Measurements from ENCODE around the gene MGAT4A. TPM values are rescaled to one million over a fixed set of nuclear protein-coding genes. Genes with fewer than 3 reads are reported as not detected.

The MGAT4A gene
- total RNA-seq, 1 donor from 2014 or later = 33.5 TPM

GRCh38 chr2:98764499-98764898 lies 33.6 kb upstream of the MGAT4A start:
- Mint-ChIP-seq H3K9me3 (ENCODE audit: low read depth) (no peaks in the 10 kb centered on the region), H3K27me3 (peaks cover 3% of the 10 kb centered on the region), H3K27ac (no peak overlapping the region), H3K4me3 (ENCODE audit: low read depth) (no peak overlapping the region), H3K36me3 (ENCODE audit: insufficient read depth) (no peaks in the 10 kb centered on the region), H3K4me1 (ENCODE audit: low read depth) (peaks cover 1% of the 10 kb centered on the region)
- no peak for DNase-seq (ENCODE audit: low spot score, unreplicated experiment)
- TF ChIP-seq, protein P1, sequence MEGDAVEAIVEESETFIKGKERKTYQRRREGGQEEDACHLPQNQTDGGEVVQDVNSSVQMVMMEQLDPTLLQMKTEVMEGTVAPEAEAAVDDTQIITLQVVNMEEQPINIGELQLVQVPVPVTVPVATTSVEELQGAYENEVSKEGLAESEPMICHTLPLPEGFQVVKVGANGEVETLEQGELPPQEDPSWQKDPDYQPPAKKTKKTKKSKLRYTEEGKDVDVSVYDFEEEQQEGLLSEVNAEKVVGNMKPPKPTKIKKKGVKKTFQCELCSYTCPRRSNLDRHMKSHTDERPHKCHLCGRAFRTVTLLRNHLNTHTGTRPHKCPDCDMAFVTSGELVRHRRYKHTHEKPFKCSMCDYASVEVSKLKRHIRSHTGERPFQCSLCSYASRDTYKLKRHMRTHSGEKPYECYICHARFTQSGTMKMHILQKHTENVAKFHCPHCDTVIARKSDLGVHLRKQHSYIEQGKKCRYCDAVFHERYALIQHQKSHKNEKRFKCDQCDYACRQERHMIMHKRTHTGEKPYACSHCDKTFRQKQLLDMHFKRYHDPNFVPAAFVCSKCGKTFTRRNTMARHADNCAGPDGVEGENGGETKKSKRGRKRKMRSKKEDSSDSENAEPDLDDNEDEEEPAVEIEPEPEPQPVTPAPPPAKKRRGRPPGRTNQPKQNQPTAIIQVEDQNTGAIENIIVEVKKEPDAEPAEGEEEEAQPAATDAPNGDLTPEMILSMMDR (IDR thresholded peaks at IDR 0.05; ENCODE audit: unreplicated experiment) = no peak

GRCh38 chr2:98763209-98763951 lies 32.4 kb upstream of the MGAT4A start:
- H3K36me3 Mint-ChIP-seq (ENCODE audit: insufficient read depth) = no peaks in the 10 kb centered on the region
- no peaks in the 10 kb centered on the region for H3K4me1 Mint-ChIP-seq (ENCODE audit: low read depth)
- DNase-seq (ENCODE audit: low spot score, unreplicated experiment) = no peak
- no peaks in the 10 kb centered on the region for H3K9me3 Mint-ChIP-seq (ENCODE audit: low read depth)
- no peak overlapping the region for H3K27ac Mint-ChIP-seq
- no peak overlapping the region for H3K4me3 Mint-ChIP-seq (ENCODE audit: low read depth)
- peaks cover 3% of the 10 kb centered on the region for H3K27me3 Mint-ChIP-seq
- TF ChIP-seq, protein P1 (IDR thresholded peaks at IDR 0.05; ENCODE audit: unreplicated experiment) = no peak

- no peak overlapping the region for H3K27ac Mint-ChIP-seq
- no peaks in the 10 kb centered on the region for H3K9me3 Mint-ChIP-seq (ENCODE audit: low read depth)
- H3K4me3 Mint-ChIP-seq (ENCODE audit: low read depth) = no peak overlapping the region
- H3K27me3 Mint-ChIP-seq = peaks cover 3% of the 10 kb centered on the region
- no peak for DNase-seq (ENCODE audit: low spot score, unreplicated experiment)
- H3K36me3 Mint-ChIP-seq (ENCODE audit: insufficient read depth) = no peaks in the 10 kb centered on the region
- no peaks in the 10 kb centered on the region for H3K4me1 Mint-ChIP-seq (ENCODE audit: low read depth)
- TF ChIP-seq, protein P1 (IDR thresholded peaks at IDR 0.05; ENCODE audit: unreplicated experiment) = no peak
Observed at GRCh38 chr2:98761909-98762308, 31.0 kb upstream of the MGAT4A start.

DNA sequence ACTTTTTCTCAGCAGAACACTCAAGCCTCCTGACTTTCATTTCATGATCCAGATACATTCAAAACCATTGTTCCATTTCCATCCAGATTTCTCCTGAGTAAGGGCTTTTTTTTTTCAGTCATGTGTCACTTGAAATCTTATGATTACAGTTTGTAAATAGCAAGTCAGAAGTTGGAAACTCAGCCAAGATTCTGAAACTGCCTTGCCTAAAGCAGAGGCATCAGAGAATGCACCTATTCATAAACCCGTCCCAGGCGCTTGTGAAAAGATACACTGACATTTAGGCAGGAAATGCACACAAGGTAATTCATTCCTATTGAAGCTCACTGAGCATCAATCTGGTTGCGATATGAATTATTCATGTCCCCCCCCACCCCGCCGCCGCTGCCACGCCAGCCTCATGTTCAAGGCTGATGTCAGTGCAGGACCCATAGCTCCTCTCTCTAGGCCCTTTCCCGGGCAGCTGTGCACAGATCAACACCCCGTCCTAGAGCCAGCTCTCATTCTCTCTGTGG lies 30.4 kb upstream of the MGAT4A start:
- no peak overlapping the region for H3K4me3 Mint-ChIP-seq (ENCODE audit: low read depth)
- H3K36me3 Mint-ChIP-seq (ENCODE audit: insufficient read depth) = no peaks in the 10 kb centered on the region
- no peak overlapping the region for H3K27ac Mint-ChIP-seq
- H3K27me3 Mint-ChIP-seq = no peaks in the 10 kb centered on the region
- DNase-seq (ENCODE audit: low spot score, unreplicated experiment) = no peak
- TF ChIP-seq, protein P1 (IDR thresholded peaks at IDR 0.05; ENCODE audit: unreplicated experiment) = no peak
- H3K4me1 Mint-ChIP-seq (ENCODE audit: low read depth) = no peaks in the 10 kb centered on the region
- no peaks in the 10 kb centered on the region for H3K9me3 Mint-ChIP-seq (ENCODE audit: low read depth)

GRCh38 chr2:98759827-98760625 lies 29.1 kb upstream of the MGAT4A start:
- H3K9me3 Mint-ChIP-seq (ENCODE audit: low read depth) = no peaks in the 10 kb centered on the region
- TF ChIP-seq, protein P1 (IDR thresholded peaks at IDR 0.05; ENCODE audit: unreplicated experiment) = no peak
- no peak overlapping the region for H3K4me3 Mint-ChIP-seq (ENCODE audit: low read depth)
- DNase-seq (ENCODE audit: low spot score, unreplicated experiment) = no peak
- H3K36me3 Mint-ChIP-seq (ENCODE audit: insufficient read depth) = no peaks in the 10 kb centered on the region
- no peaks in the 10 kb centered on the region for H3K4me1 Mint-ChIP-seq (ENCODE audit: low read depth)
- no peak overlapping the region for H3K27ac Mint-ChIP-seq
- no peaks in the 10 kb centered on the region for H3K27me3 Mint-ChIP-seq

Data from progenitor cell of endocrine pancreas (in vitro differentiated cells).